ENCODE data around the gene CETN2.
"Not testable (repeated sequence)": the region's sequence is repeated elsewhere in the genome, so short reads cannot be mapped to it uniquely, and the experiment has no call there.

Gene CETN2

GRCh38 chrX:152842772-152843338, 12.3 kb upstream of the CETN2 start:
- Histone ChIP-seq H3K36me3 (no peaks in the 10 kb centered on the region; the same call in 1 of the 2 replicates), H3K9me3 (no peaks in the 10 kb centered on the region), H3K4me3 (ENCODE audit: low read depth, low read length) (no peak overlapping the region), H3K4me1 (no peaks in the 10 kb centered on the region), H3K27me3 (no peaks in the 10 kb centered on the region)
- no peak for DNase-seq
- no peak for TF ChIP-seq CTCF (IDR thresholded peaks at IDR 0.05; ENCODE audit: low read depth, low read length)

DNA sequence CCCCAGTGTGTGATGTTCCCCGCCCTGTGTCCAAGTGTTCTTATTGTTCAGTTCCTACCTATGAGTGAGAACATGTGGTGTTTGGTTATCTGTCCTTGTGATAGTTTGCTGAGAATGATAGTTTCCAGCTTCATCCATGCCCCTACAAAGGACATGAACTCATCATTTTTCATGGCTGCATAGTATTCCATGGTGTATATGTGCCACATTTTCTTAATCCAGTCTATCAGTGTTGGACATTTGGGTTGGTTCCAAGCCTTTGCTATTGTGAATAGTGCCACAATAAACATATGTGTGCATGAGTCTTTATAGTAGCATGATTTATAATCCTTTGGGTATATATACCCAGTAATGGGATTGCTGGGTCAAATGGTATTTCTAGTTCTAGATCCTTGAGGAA, 4.9 kb upstream of the CETN2 start:
- H3K9me3 ChIP-seq; H3K36me3 ChIP-seq; H3K4me3 ChIP-seq (ENCODE audit: low read depth, low read length); DNase-seq; H3K27me3 ChIP-seq; H3K4me1 ChIP-seq: not testable (repeated sequence)

DNA sequence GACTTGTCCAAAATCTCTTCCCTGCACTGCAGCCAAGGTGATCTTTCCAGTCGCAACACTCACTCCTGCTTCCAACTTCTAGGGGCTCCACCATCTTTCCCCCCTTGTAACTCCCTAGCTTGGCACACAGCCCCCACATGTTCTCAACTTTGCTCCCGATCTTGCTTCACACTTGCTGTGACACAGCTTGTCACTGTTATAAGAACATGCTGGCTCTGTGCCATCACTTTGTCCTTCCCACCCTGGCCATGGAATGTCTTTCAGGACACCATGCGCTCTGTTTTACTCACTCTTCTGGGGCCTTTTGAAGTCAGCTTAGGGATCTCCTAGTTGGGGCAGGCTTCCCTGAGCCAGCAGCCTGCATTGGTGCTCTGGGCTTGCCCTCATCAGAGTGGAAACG, 2.8 kb upstream of the CETN2 start:
- H3K4me3 ChIP-seq (ENCODE audit: low read depth, low read length), result no peak overlapping the region
- TF ChIP-seq CTCF (IDR thresholded peaks at IDR 0.05; ENCODE audit: low read depth, low read length), result no peak
- no peaks in the 10 kb centered on the region for H3K27me3 ChIP-seq
- H3K4me1 ChIP-seq, result no peaks in the 10 kb centered on the region
- no peaks in the 10 kb centered on the region for H3K36me3 ChIP-seq
- DNase-seq, result no peak
- no peaks in the 10 kb centered on the region for H3K9me3 ChIP-seq

GRCh38 chrX:152832520-152832919, 2.0 kb upstream of the CETN2 start:
- no peaks in the 10 kb centered on the region for H3K36me3 ChIP-seq
- H3K4me1 ChIP-seq, result no peaks in the 10 kb centered on the region
- no peak for TF ChIP-seq CTCF (IDR thresholded peaks at IDR 0.05; ENCODE audit: low read depth, low read length)
- no peaks in the 10 kb centered on the region for H3K27me3 ChIP-seq
- no peaks in the 10 kb centered on the region for H3K9me3 ChIP-seq
- no peak overlapping the region for H3K4me3 ChIP-seq (ENCODE audit: low read depth, low read length)
- no peak for DNase-seq

GRCh38 chrX:152831391-152831790, 834 bp upstream of the CETN2 start:
- Histone ChIP-seq H3K4me1 (no peaks in the 10 kb centered on the region), H3K9me3 (no peaks in the 10 kb centered on the region), H3K4me3 (ENCODE audit: low read depth, low read length) (peak overlapping the region; percentile 66), H3K36me3 (no peaks in the 10 kb centered on the region), H3K27me3 (no peaks in the 10 kb centered on the region)
- no peak for TF ChIP-seq CTCF (IDR thresholded peaks at IDR 0.05; ENCODE audit: low read depth, low read length)
- no peak for DNase-seq

DNA sequence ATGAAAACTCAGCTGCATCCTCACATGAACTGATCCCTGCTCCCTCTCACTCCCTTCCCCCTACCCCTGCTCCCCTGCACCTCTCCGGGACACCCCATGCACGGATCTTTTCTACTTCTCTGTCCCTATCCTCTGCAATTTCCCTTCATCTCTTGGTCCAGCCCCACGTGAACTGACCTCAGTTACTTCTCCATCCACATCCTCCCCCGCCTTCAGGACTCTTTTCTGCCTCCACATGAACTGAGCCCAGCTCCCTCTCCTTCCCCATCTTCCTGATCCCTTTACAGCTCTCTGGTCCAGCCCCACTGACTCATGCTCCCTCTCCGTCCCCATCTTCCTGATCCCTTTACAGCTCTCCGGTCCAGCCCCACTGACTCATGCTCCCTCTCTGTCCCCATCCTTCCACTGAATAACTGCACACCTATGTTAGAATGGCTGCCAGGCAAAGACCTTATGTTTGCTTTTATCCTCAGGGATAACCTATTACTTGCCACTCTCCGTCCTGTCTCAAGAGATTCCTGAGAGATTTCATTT, 5.6 kb downstream of the CETN2 start:
- no peaks in the 10 kb centered on the region; the same call in 1 of the 2 replicates for H3K27me3 ChIP-seq
- no peaks in the 10 kb centered on the region for H3K36me3 ChIP-seq
- no peak for TF ChIP-seq CTCF (IDR thresholded peaks at IDR 0.05; ENCODE audit: low read depth, low read length)
- no peak overlapping the region for H3K4me3 ChIP-seq (ENCODE audit: low read depth, low read length)
- H3K9me3 ChIP-seq, result no peaks in the 10 kb centered on the region
- H3K4me1 ChIP-seq, result no peaks in the 10 kb centered on the region
- no peak for DNase-seq
